Activated CD4-positive, alpha-beta memory T cell treated with anti-CD3 and anti-CD28 coated beads, Interleukin-2, amount 10 ng/mL, durations not matched to agents 7 days and 5 days (primary cell): ENCODE data around the gene ETV3L. TPM values are rescaled to one million over a fixed set of nuclear protein-coding genes. Genes with fewer than 3 reads are reported as not detected.

Source experiments
- CTCF ChIA-PET: fragments of 350-600 bp; sonication (Branson Sonifier 250); formaldehyde crosslinking; loops from one replicate; lab custom pipeline; 2021; ENCODE audit warnings: antibody characterized with exemption, inconsistent platforms; lab: Charles Lee
- POLR2A ChIA-PET: fragments of 350-600 bp; sonication (Branson Sonifier 250); formaldehyde crosslinking; loops from one replicate; lab custom pipeline; 2021; ENCODE audit warnings: antibody characterized with exemption; lab: Charles Lee
- DNase-seq: peaks from one replicate; pipeline ENCODE4 v3.0.0-alpha.2; 2020
- H3K27ac Mint-ChIP-seq: one replicate; pipeline ENCODE4 v1.8.0; 2021; ENCODE audit warnings: mild to moderate bottlenecking, mixed read lengths
- H3K27me3 Mint-ChIP-seq: one replicate; pipeline ENCODE4 v1.8.0; 2021; ENCODE audit warnings: mixed read lengths
- H3K36me3 Mint-ChIP-seq: one replicate; pipeline ENCODE4 v1.8.0; 2021; ENCODE audit warnings: low read depth, mixed read lengths
- H3K4me1 Mint-ChIP-seq: one replicate; pipeline ENCODE4 v1.8.0; 2021; ENCODE audit warnings: mixed read lengths
- H3K4me3 Mint-ChIP-seq: one replicate; pipeline ENCODE4 v1.8.0; 2021; ENCODE audit warnings: mild to moderate bottlenecking, mixed read lengths
- H3K9me3 Mint-ChIP-seq: one replicate; pipeline ENCODE4 v1.8.0; 2021; ENCODE audit warnings: mixed read lengths
- total RNA-seq, 2 experiments: library from RNA; stranded (reverse); gene quantifications; one replicate each; pipeline ENCODE4 v1.2.3, GENCODE V29; 2021

ETV3L gene
- total RNA-seq, 2 experiments from 2014 or later = not detected

DNA sequence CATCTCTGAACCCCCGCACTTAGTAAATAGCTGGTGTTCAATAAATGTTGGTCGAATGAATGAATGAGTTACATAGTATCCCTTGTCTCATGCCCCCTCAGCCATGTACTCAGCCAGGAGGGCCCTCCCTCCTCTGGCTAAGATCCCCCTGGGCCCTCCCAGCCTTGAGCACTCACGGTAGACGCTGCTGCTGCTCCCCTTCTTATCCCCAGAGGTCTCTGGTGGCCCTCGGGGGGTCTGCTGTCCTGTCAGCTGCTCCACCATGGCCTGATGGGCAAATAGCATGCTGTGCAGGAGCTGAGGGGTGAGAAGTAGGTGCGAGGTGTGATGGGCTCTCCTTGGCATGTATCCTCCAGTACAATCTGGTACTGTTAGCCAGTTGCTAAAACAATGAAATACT, 1.9 kb downstream of the ETV3L start:
- POLR2A ChIA-PET = no interaction called here

DNA sequence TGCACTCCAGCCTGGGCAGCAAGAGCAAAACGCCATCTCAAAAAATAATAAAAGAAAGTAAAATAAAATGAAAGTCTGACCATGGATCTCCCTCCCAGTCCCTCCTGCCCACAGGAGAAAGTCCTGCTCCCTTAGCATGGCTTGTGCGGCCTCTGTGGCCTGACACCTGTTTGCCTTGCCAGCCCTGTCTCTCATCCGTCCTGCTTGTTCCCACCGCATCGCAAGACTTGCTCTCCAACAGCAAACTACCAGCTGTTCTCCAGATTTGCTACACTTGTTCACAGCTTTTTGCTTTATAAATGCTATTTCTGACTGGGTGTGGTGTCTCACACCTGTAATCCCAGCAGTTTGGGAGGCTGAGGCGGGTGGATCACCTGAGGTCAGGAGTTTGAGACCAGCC, 2.7 kb downstream of the ETV3L start:
- DNase-seq = no peak
- H3K27ac Mint-ChIP-seq = no peak overlapping the region
- H3K36me3 Mint-ChIP-seq = no peaks in the 10 kb centered on the region
- no peaks in the 10 kb centered on the region for H3K9me3 Mint-ChIP-seq
- peaks cover 6% of the 10 kb centered on the region for H3K4me1 Mint-ChIP-seq
- POLR2A ChIA-PET = interaction anchor here (0.7 kb wide), 1 partner anchor 42 kb away, joined by 3 read pairs; no protein-coding TSS in a partner anchor
- no peak overlapping the region for H3K4me3 Mint-ChIP-seq
- CTCF ChIA-PET = interaction anchor here (0.7 to 2.0 kb wide), 2 partner anchors 38 to 58 kb away, joined by 3 to 5 read pairs; no protein-coding TSS in a partner anchor
- H3K27me3 Mint-ChIP-seq = peaks cover 2% of the 10 kb centered on the region

More for the DNA sequence above, 1.9 kb downstream of the ETV3L start:
- Mint-ChIP-seq H3K27ac (no peak overlapping the region), H3K4me1 (peaks cover 6% of the 10 kb centered on the region), H3K36me3 (no peaks in the 10 kb centered on the region), H3K4me3 (no peak overlapping the region), H3K27me3 (peaks cover 6% of the 10 kb centered on the region), H3K9me3 (no peaks in the 10 kb centered on the region)
- CTCF ChIA-PET = interaction anchor here (1.6 kb wide), 1 partner anchor 7 kb away, joined by 3 read pairs; no protein-coding TSS in a partner anchor
- DNase-seq = no peak

DNA sequence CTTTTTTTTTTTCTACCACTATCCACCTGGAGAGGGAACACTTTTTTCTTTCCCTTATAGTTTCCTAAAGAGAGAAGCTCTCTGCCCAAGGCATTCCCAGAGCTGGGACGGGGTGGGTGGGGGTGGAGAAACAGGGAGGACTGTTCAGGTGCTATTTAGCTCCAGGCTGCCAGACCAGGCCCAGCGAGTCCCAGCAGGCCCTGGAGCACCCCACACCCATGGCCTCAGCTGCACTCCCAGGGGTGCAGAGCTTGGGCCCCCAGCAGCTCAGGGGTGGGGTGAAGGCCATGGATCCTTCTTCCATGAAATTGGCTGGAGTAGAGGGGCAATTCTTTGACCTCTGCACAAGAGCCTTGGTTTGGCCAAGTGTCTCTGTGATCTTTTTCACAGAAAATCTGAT, 4.1 kb downstream of the ETV3L start:
- no peak overlapping the region for H3K27ac Mint-ChIP-seq
- no peak for DNase-seq
- H3K27me3 Mint-ChIP-seq = no peaks in the 10 kb centered on the region
- ChIA-PET CTCF (interaction anchor here (1.7 to 2.0 kb wide), 2 partner anchors 59 to 61 kb away, joined by 5 read pairs; no protein-coding TSS in a partner anchor), POLR2A (interaction anchor here (1.6 kb wide), 1 partner anchor 15 kb away, joined by 3 read pairs; no protein-coding TSS in a partner anchor)
- no peak overlapping the region for H3K4me3 Mint-ChIP-seq
- H3K4me1 Mint-ChIP-seq = peaks cover 6% of the 10 kb centered on the region
- no peaks in the 10 kb centered on the region for H3K36me3 Mint-ChIP-seq
- no peaks in the 10 kb centered on the region for H3K9me3 Mint-ChIP-seq

DNA sequence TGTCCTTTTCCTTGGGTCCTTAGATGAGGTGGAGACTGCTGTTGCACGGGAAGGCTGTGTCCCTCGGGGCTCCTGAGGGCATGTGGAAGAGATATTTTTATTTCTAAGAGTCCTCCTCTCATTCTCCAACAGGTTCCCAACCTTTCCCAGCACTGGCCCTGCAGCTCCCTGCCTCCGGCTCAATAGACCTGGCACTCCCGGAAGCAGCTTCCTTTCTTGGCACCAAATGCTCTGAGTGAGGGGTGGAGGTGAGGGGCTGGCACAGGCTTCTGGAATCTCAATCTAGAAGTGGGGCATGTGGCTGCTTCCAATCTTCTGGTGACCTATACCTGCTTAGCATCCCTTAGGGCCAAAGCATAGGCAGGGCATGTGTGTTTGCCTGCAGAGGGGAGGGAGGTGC, 4.5 kb downstream of the ETV3L start:
- ChIA-PET POLR2A (interaction anchor here (1.6 kb wide), 1 partner anchor 15 kb away, joined by 3 read pairs; no protein-coding TSS in a partner anchor), CTCF (interaction anchor here (0.7 to 1.7 kb wide), 2 partner anchors 61 to 107 kb away, joined by 5 read pairs; no protein-coding TSS in a partner anchor)
- Mint-ChIP-seq H3K27ac (no peak overlapping the region), H3K36me3 (no peaks in the 10 kb centered on the region), H3K4me1 (peaks cover 6% of the 10 kb centered on the region), H3K27me3 (peaks cover 1% of the 10 kb centered on the region), H3K9me3 (no peaks in the 10 kb centered on the region), H3K4me3 (no peak overlapping the region)
- no peak for DNase-seq

DNA sequence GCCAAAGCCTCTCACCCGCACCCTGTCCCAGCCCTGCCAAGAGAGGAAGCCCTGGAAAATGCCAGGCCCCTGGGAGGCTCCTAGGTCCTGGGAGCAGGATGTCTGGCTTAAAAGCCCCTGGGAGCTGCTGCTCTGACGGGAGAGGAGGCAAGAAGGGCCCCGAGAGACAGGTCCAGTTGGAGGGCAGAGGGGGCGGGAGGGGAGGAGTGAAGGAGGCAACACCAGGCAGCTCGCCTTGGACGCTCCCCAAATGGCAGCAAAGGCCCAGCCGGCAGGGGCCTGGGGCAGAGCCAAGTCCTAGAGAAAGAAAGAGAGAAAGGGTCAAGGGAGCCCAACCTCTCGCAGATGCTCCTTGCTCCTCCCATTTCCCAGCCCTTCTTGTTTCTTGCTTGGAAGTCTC, 6.8 kb downstream of the ETV3L start:
- no peaks in the 10 kb centered on the region for H3K9me3 Mint-ChIP-seq
- ChIA-PET CTCF (no interaction called here), POLR2A (no interaction called here)
- H3K27ac Mint-ChIP-seq = no peak overlapping the region
- DNase-seq = no peak
- H3K4me1 Mint-ChIP-seq = no peaks in the 10 kb centered on the region
- H3K4me3 Mint-ChIP-seq = no peak overlapping the region
- peaks cover 6% of the 10 kb centered on the region for H3K27me3 Mint-ChIP-seq
- no peaks in the 10 kb centered on the region for H3K36me3 Mint-ChIP-seq

DNA sequence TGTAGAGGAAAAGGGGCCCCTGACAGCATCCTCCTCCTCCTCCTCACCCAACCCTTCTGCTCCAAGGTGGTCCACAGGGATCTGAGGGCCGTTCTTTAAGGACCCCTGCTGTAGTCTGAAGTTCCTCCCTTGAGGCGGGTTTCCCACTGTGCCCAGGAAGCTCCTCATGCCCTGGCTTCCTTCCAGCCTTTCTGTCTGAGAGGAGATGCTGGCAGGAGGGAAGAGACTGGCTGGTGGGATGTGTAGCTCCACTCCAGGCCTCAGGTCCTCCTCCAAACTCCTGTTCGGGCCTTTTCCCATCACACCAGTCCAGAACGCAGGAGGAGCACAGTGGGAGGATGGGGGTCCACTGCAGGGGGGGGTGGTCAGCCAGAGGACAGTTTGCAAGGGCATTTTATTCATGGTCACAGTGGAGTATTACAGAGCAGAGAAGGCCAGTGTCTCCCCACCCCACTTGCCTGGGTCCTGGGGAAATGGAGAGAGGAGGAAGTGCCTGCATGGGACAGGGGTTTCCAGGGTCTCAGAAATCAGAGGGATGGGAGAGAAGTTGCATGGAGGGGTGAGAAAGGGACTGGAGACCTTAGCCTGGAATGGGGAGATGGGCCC, 7.8 kb downstream of the ETV3L start:
- no peaks in the 10 kb centered on the region for H3K9me3 Mint-ChIP-seq
- ChIA-PET CTCF (interaction anchor here (2.2 to 8.1 kb wide), 2 partner anchors 18 to 60 kb away, joined by 14 to 436 read pairs; no protein-coding TSS in a partner anchor), POLR2A (no interaction called here)
- H3K4me3 Mint-ChIP-seq = no peak overlapping the region
- peaks cover 6% of the 10 kb centered on the region for H3K27me3 Mint-ChIP-seq
- DNase-seq = no peak
- no peaks in the 10 kb centered on the region for H3K4me1 Mint-ChIP-seq
- H3K36me3 Mint-ChIP-seq = no peaks in the 10 kb centered on the region
- no peak overlapping the region for H3K27ac Mint-ChIP-seq

DNA sequence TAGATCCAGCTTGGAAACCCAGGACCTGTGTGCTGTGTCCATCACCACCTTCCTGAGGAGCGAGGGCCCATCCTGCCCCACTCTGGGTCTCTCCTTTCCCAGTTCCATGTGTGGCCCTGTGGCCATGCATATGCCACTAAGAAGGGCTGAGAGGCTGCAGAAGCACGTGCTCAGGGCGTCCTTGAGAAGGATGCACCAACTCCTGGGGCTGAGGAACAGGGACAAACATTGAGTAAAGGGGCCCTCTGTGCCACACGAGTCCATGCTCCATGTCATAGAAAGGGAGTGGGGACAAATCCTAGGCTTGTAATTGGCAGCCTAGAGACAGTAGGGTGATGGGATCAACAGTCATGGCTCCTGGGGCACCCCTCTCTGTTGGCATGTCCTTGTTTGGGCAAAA, 8.4 kb downstream of the ETV3L start:
- CTCF ChIA-PET = interaction anchor here (1.4 to 8.1 kb wide), 10 partner anchors 10 to 70 kb away, joined by 4 to 436 read pairs (median 12); partner anchors contain the start of gene ETV3
- H3K9me3 Mint-ChIP-seq = no peaks in the 10 kb centered on the region
- no peak overlapping the region for H3K4me3 Mint-ChIP-seq
- H3K27me3 Mint-ChIP-seq = peaks cover 6% of the 10 kb centered on the region
- no peak for DNase-seq
- no peaks in the 10 kb centered on the region for H3K4me1 Mint-ChIP-seq
- H3K27ac Mint-ChIP-seq = no peak overlapping the region
- POLR2A ChIA-PET = interaction anchor here (1.7 kb wide), 1 partner anchor 65 kb away, joined by 30 read pairs; no protein-coding TSS in a partner anchor
- H3K36me3 Mint-ChIP-seq = no peaks in the 10 kb centered on the region

DNA sequence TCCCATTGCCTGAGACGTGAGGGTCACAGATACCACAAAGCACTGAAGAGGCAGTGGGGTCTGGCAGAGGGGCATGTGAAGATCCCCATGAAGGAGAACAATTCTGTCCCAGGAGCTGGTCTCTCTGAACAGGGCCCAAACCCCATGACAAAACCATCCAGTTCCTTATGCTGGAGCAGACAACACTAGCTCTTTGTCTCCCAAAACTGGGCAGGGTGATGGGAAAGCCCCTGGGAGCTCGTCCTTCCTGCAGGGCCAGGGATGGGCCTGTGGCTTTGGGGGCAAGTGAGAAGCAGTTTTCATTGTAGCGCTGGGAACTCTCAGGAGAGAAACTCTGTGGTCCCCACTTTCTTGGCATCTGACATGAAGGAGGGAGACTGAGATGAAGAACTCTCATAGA, 8.8 kb downstream of the ETV3L start:
- no peak overlapping the region for H3K27ac Mint-ChIP-seq

DNA sequence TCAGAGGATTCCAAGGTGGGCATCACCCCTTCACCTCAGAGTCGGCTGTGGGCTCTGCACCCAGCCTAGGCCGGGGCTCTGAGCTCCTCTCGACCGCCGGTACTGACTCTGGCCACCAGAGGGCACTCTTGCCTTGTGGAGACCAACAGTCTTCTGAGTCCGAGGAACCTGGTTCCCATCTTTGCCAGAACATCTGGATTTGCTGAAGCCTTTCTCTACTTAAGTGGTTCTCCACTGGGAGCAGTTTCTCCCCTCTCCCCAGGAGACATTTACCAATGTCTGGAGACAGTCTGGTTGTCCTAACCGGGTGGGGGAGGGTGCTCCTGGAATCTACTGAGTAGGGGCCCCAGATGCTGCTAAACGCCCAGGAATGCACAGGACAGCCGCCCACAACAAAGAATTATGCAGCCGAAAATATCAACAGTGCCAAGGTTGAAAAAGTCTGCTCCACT, 9.4 kb downstream of the ETV3L start:
- Mint-ChIP-seq H3K27ac (no peak overlapping the region), H3K27me3 (peaks cover 6% of the 10 kb centered on the region), H3K4me1 (no peaks in the 10 kb centered on the region), H3K36me3 (no peaks in the 10 kb centered on the region), H3K4me3 (no peak overlapping the region), H3K9me3 (no peaks in the 10 kb centered on the region)
- ChIA-PET POLR2A (interaction anchor here (0.7 to 1.7 kb wide), 2 partner anchors 45 to 66 kb away, joined by 3 to 30 read pairs; no protein-coding TSS in a partner anchor), CTCF (interaction anchor here (0.6 to 8.1 kb wide), 29 partner anchors 8 to 106 kb away, joined by 3 to 436 read pairs (median 4); partner anchors contain the start of genes ETV3 and ETV3L)
- peak; percentile 86 for DNase-seq

More for the DNA sequence above, 8.8 kb downstream of the ETV3L start:
- no peaks in the 10 kb centered on the region for H3K36me3 Mint-ChIP-seq
- DNase-seq = no peak
- ChIA-PET CTCF (interaction anchor here (1.0 to 8.1 kb wide), 21 partner anchors 8 to 106 kb away, joined by 3 to 436 read pairs (median 5); partner anchors contain the start of genes ETV3 and ETV3L), POLR2A (interaction anchor here (1.7 kb wide), 1 partner anchor 65 kb away, joined by 30 read pairs; no protein-coding TSS in a partner anchor)
- no peaks in the 10 kb centered on the region for H3K4me1 Mint-ChIP-seq
- H3K9me3 Mint-ChIP-seq = no peaks in the 10 kb centered on the region
- peaks cover 6% of the 10 kb centered on the region for H3K27me3 Mint-ChIP-seq
- H3K4me3 Mint-ChIP-seq = no peak overlapping the region

DNA sequence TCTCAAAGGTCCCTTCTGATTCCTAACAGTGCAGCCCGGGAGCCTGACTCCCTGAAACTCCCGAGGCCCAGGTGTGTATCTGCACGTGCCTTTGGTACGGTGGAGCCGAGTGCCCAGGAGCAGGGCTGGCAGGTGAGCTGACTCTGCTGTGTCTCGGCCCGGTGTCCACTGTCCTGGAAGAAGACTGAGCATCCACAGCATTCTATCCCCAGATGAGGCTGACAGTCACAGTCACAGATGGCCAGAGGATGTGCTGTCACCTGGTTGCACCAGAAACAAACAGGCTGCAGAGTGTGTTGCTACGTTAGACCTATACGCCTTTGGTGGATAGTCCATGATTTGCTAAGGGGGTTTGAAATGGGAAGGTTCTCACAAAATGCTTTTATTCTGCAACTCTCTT, 9.8 kb downstream of the ETV3L start:
- POLR2A ChIA-PET = interaction anchor here (0.7 to 1.7 kb wide), 2 partner anchors 45 to 66 kb away, joined by 3 to 30 read pairs; no protein-coding TSS in a partner anchor
- H3K36me3 Mint-ChIP-seq = no peaks in the 10 kb centered on the region
- H3K27ac Mint-ChIP-seq = no peak overlapping the region
- peaks cover 6% of the 10 kb centered on the region for H3K27me3 Mint-ChIP-seq
- no peak for DNase-seq
- H3K4me3 Mint-ChIP-seq = no peak overlapping the region
- no peaks in the 10 kb centered on the region for H3K4me1 Mint-ChIP-seq
- no peaks in the 10 kb centered on the region for H3K9me3 Mint-ChIP-seq
- CTCF ChIA-PET = interaction anchor here (0.6 to 8.1 kb wide), 29 partner anchors 8 to 107 kb away, joined by 3 to 436 read pairs (median 4); partner anchors contain the start of genes ETV3 and ETV3L

DNA sequence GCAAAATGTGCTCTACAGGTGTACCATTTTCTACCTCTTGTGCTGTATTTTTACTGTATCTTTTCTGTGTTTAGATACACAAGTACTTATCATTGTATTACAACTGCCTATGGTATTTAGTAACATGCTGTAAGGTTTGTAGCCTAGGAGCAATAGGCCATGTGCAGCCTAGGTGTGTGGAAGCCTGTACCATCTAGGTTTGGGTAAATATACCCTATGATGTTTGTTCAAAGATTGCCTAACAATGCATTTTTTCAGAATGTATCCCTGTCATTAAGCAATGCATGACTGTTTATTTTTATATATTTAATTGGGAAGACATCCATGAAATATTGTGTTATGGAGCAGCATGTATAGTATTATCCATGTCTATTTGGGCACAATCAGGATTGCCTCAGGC, 11.0 kb downstream of the ETV3L start:
- no peaks in the 10 kb centered on the region for H3K4me1 Mint-ChIP-seq
- no peaks in the 10 kb centered on the region for H3K36me3 Mint-ChIP-seq
- H3K27me3 Mint-ChIP-seq = peaks cover 7% of the 10 kb centered on the region
- no peak overlapping the region for H3K4me3 Mint-ChIP-seq
- no peaks in the 10 kb centered on the region for H3K9me3 Mint-ChIP-seq
- ChIA-PET CTCF (interaction anchor here (1.1 to 8.1 kb wide), 5 partner anchors 11 to 160 kb away, joined by 3 to 436 read pairs (median 4); partner anchors contain the start of gene ETV3L), POLR2A (interaction anchor here (1.0 to 1.1 kb wide), 2 partner anchors 64 to 69 kb away, joined by 3 read pairs; no protein-coding TSS in a partner anchor)
- DNase-seq = no peak
- no peak overlapping the region for H3K27ac Mint-ChIP-seq

DNA sequence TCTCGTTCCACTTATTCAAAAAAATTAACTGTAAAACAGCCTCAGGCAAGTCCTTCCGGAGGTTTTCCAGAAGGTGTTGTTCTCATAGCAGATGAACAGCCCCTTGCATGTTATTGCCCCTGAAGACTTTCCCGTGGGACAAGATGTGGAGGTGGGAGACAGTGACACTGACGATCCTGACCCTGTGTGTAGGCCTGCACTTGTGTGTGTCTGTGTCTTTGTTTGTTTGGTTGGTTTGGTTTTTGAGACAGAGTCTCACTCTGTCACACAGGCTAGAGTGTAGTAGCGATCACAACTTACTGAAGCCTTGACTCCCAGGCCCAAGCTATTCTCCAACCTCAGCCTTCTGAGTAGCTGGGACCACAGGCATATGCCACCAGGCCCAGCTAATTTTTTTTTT, 12.6 kb downstream of the ETV3L start:
- POLR2A ChIA-PET = no interaction called here
- Mint-ChIP-seq H3K4me3 (no peak overlapping the region), H3K4me1 (no peaks in the 10 kb centered on the region), H3K27ac (no peak overlapping the region), H3K9me3 (no peaks in the 10 kb centered on the region), H3K36me3 (no peaks in the 10 kb centered on the region), H3K27me3 (peaks cover 14% of the 10 kb centered on the region)
- CTCF ChIA-PET = interaction anchor here (0.8 to 8.1 kb wide), 5 partner anchors 9 to 109 kb away, joined by 3 to 436 read pairs (median 4); no protein-coding TSS in a partner anchor
- no peak for DNase-seq
